ENCODE data around the gene CDC14B. TPM values are rescaled to one million over a fixed set of nuclear protein-coding genes. Genes with fewer than 3 reads are reported as not detected.

The CDC14B gene
- total RNA-seq, 1 donor from 2014 or later: 39.3 TPM

- Mint-ChIP-seq H3K27ac (peak overlapping the region; percentile 0), H3K9me3 (no peaks in the 10 kb centered on the region), H3K4me1 (peaks cover 19% of the 10 kb centered on the region), H3K4me3 (no peak overlapping the region), H3K36me3 (peaks cover 3% of the 10 kb centered on the region), H3K27me3 (ENCODE audit: low read depth) (no peaks in the 10 kb centered on the region)
- DNase-seq (ENCODE audit: low spot score in 2 of 2, unreplicated experiment in 2 of 2): no peak
- TF ChIP-seq CTCF (IDR thresholded peaks at IDR 0.05; ENCODE audit: unreplicated experiment): no peak
These were observed 166.0 kb downstream of the CDC14B start for GRCh38 chr9:96453625-96454024.

- no peaks in the 10 kb centered on the region for H3K27me3 Mint-ChIP-seq (ENCODE audit: low read depth)
- H3K9me3 Mint-ChIP-seq: no peaks in the 10 kb centered on the region
- peaks cover 19% of the 10 kb centered on the region for H3K4me1 Mint-ChIP-seq
- peak overlapping the region; percentile 83 for H3K4me3 Mint-ChIP-seq
- peak; percentile 26 to 55 for DNase-seq (ENCODE audit: low spot score in 2 of 2, unreplicated experiment in 2 of 2)
- TF ChIP-seq CTCF (IDR thresholded peaks at IDR 0.05; ENCODE audit: unreplicated experiment): no peak
- H3K27ac Mint-ChIP-seq: peak overlapping the region; percentile 90
- H3K36me3 Mint-ChIP-seq: no peaks in the 10 kb centered on the region
These were observed 168.8 kb downstream of the CDC14B start for GRCh38 chr9:96450613-96451528.

Other genes starting within 250 kb of the CDC14B start
- gene SLC35D2, start 236.1 kb downstream of the CDC14B start, total RNA-seq: 21.0 to 22.2 TPM (median 22.0 TPM) in 3 replicates
- gene ZNF367, start 201.5 kb downstream of the CDC14B start, total RNA-seq: 4.4 to 4.9 TPM (median 4.5 TPM) in 3 replicates
- gene HABP4, start 169.7 kb downstream of the CDC14B start, total RNA-seq: 14.8 to 15.5 TPM (median 15.4 TPM) in 3 replicates
- 4.6 to 4.7 TPM (median 4.7 TPM) in 3 replicates for gene PRXL2C, start 35.5 kb upstream of the CDC14B start, total RNA-seq
- gene ZNF510, start 158.2 kb upstream of the CDC14B start, total RNA-seq: 12.1 to 14.9 TPM (median 13.3 TPM) in 3 replicates
- 9.9 to 10.8 TPM (median 10.6 TPM) in 3 replicates for gene ZNF782, start 234.7 kb upstream of the CDC14B start, total RNA-seq